Kidney epithelial cell (primary cell): ENCODE results near the gene XDH. TPM values are rescaled to one million over a fixed set of nuclear protein-coding genes. Genes with fewer than 3 reads are reported as not detected.

ENCODE experiments used
- DNase-seq: peaks from one replicate; pipeline ENCODE4 v3.0.0-alpha.2; 2010; ENCODE audit warnings: low read depth
- H3K27me3 ChIP-seq: 2 replicates; pipeline ENCODE4 v1.6.0; 2011; ENCODE audit warnings: low read length; ENCODE audit not compliant: control insufficient read depth, insufficient read depth
- H3K36me3 ChIP-seq: 2 replicates; pipeline ENCODE4 v1.5.1; 2011; ENCODE audit warnings: low read length; ENCODE audit not compliant: control insufficient read depth, insufficient read depth
- H3K4me3 ChIP-seq: 2 replicates; pipeline ENCODE4 v1.5.1; 2011; ENCODE audit warnings: low read depth, mild to moderate bottlenecking, control low read depth, low read length
- total RNA-seq: library from RNA; depleted of rRNA; stranded (reverse); fragments of >200 nt; gene quantifications from 2 replicates; pipeline ENCODE4 v1.2.3, GENCODE V29; 2015
- TF ChIP-seq, protein P1 (sequence below): IDR thresholded peaks from 2 replicates; pipeline ENCODE4 v1.5.1; 2011; ENCODE audit warnings: mild to moderate bottlenecking, moderate library complexity, low read length, control low read depth, inconsistent platforms; ENCODE audit not compliant: insufficient read depth, poor library complexity, severe bottlenecking

The XDH gene
- total RNA-seq, 1 donor from 2014 or later = 4.4 TPM

DNA sequence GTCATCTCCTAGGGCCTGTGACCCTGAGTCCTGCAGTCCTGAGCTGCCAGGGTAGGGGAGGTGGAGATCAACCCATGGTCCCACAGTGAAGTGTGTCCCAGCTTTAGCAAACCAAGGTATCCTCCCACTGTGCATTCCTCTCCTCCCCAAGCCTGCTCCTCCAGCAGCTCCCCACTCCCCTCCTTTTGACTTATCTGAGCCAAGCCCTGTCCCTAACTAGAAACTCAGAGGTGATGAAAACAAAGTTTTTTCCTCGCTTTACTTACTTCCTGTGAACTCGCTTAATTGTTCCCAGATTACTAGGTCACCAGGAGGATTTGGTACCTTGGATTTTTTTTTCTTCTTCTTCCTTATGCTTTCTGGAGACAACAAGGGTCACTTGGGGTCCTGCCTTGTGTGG, 99.8 kb downstream of the XDH start:
- Histone ChIP-seq H3K27me3 (no peaks in the 10 kb centered on the region), H3K36me3 (no peaks in the 10 kb centered on the region), H3K4me3 (no peak overlapping the region)
- TF ChIP-seq, protein P1, sequence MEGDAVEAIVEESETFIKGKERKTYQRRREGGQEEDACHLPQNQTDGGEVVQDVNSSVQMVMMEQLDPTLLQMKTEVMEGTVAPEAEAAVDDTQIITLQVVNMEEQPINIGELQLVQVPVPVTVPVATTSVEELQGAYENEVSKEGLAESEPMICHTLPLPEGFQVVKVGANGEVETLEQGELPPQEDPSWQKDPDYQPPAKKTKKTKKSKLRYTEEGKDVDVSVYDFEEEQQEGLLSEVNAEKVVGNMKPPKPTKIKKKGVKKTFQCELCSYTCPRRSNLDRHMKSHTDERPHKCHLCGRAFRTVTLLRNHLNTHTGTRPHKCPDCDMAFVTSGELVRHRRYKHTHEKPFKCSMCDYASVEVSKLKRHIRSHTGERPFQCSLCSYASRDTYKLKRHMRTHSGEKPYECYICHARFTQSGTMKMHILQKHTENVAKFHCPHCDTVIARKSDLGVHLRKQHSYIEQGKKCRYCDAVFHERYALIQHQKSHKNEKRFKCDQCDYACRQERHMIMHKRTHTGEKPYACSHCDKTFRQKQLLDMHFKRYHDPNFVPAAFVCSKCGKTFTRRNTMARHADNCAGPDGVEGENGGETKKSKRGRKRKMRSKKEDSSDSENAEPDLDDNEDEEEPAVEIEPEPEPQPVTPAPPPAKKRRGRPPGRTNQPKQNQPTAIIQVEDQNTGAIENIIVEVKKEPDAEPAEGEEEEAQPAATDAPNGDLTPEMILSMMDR = no peak
- no peak for DNase-seq

DNA sequence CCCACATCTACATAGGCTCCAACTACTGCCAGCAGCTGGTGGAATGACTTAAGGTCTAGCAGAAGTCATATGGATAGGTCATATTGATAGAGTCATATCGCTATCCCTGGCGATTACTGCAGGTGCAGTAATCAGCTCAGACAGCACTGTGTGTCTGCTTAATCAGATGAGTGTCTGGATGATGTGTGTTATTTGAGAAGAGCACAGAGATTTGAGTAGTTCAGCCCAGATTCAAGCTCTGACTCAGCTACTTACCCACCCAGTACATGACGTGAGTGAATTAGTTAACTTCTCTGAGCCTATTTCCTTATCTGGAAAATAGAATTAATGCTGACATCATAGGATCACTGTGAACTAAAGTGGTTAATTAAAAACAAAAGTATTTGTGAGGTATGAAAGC, 101.6 kb downstream of the XDH start:
- no peak for DNase-seq
- H3K4me3 ChIP-seq = no peak overlapping the region
- no peaks in the 10 kb centered on the region for H3K27me3 ChIP-seq
- no peaks in the 10 kb centered on the region for H3K36me3 ChIP-seq
- TF ChIP-seq, protein P1 = no peak

DNA sequence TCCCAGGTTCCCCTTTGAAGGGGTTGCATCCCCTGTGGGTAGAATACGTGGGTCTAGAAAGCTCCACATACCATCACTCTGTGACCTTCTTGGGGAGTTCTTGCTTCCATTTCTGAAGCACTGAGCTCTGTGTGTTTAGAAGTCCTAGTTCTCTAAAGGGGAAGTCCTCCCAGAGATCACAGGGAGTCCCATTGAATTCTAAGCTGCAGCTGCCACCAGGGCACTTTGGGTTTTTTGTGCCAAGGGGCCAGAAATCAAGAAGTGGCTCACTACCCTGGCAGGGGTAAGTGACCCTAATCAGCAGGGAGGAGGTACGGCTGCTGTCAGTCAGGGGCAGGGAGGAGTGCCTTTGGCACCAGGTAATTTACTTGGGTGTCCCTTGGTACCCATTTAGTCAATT, 109.7 kb downstream of the XDH start:
- no peak for DNase-seq
- Histone ChIP-seq H3K36me3 (no peaks in the 10 kb centered on the region), H3K27me3 (no peaks in the 10 kb centered on the region), H3K4me3 (no peak overlapping the region)
- TF ChIP-seq, protein P1 = no peak

DNA sequence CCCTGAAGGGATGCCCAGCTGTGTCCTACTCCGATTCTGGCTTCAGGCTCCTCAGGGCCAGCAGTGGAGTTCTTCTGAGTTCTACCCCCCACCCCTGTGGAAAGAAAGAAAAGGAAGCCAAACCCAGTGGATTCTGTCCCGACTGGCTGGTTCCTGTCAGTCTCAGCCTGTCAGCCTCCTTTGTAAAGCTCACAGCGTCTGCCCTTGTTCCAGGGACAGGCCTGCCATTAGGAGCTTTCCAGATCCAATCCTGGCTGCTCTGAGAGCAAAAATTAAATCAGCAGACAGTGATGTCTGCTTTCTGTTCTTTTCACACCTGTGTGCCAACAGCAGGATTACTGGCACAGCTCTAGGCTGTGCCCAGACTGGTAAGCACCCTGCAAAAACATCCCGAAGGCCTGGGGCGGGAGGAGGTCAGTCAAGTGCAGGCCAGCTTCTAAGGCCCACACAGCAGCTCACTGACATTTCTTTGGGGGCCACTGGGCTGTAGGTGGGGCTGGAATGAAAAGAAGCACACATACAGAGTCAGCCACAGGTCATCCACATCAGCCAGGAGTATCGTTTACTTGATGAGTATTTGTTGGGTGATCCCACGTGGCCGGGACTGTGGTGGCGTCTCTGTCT, 111.5 kb downstream of the XDH start:
- TF ChIP-seq, protein P1 = no peak
- no peaks in the 10 kb centered on the region for H3K36me3 ChIP-seq
- no peak for DNase-seq
- H3K27me3 ChIP-seq = no peaks in the 10 kb centered on the region
- no peak overlapping the region for H3K4me3 ChIP-seq

DNA sequence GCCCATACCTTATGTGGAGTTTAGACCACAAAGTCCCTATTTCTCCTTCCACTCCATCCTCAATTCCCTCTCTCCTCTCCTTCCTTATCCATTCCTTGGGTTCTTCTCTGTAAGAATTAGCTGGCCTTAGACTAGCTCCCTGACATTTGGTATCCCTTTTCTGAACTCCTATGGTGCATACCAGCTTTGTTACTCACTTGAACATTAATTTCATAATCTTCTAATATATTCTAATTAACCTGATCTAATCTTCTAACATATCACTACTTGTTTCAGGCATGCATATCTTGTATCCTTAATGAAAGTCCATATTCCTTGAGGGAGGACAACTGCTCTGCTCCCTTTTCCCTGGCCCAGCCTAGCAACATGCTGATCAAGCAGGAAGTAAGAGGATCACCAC, 114.2 kb downstream of the XDH start:
- no peak overlapping the region for H3K4me3 ChIP-seq
- H3K36me3 ChIP-seq = no peaks in the 10 kb centered on the region
- TF ChIP-seq, protein P1 = no peak
- H3K27me3 ChIP-seq = no peaks in the 10 kb centered on the region
- no peak for DNase-seq

DNA sequence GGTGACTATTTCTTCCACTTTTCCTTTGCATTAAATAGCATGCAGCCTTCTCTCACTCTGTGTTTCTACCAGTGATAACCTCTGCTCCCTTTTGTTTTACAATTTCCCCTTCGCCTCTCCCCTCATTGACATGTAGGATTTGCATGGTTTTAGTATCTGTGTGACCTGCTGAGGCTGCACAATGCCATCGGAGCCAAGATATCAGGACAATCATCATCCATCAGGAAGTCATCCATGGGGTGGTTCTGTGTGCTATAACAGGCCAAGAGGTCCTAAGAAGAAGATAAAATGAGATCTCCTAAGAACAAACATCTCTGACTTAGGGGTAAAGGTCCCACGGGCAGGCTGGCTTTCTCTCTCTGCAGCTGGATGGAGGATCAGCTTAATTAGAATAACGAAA, 115.0 kb downstream of the XDH start:
- TF ChIP-seq, protein P1 = no peak
- H3K4me3 ChIP-seq = no peak overlapping the region
- DNase-seq = no peak
- no peaks in the 10 kb centered on the region for H3K36me3 ChIP-seq
- no peaks in the 10 kb centered on the region for H3K27me3 ChIP-seq
